ENCODE data around the gene BTRC.
A peak's percentile ranks its signal among the peaks of the same experiment; 100 is the strongest.

Gene BTRC

DNA sequence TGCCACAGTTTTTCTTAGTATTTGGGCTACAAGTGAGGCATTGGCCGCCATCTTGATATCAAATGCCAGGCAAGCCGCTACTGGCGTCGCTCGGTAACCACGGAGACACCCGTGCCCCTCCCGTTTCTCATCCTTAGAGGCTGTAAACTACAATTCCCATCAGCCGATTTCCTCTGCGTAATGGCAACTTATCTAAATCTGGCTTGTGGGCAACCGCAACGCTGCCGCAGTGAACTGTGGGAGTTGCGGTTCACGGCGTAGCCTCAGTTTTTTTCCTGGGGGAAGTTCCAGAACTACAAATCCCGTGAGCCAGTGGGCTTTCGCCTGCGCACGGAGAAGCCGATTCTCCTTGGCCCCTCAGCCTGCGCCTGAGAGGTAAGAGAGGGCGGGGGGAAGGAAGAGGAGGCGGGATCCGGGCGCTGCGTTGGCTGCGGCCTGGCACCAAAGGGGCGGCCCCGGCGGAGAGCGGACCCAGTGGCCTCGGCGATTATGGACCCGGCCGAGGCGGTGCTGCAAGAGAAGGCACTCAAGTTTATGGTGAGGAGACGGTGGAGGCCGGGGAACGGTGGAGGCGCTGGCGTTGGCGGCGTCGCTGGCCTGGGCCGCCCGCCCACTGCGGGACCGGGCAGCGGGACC is at the start of gene BTRC:
Gene BTRC (plus strand): TSS at position 474 of the 636 bp plus-strand sequence. CDS start 16 bp downstream, at position 490.
- H3K4me2 ChIP-seq = peak within 1 kb of the TSS; percentile 96
- peaks cover 41% of the 10 kb centered on the region for H4K20me1 ChIP-seq
- H3K4me1 ChIP-seq = peaks cover 20% of the 10 kb centered on the region
- no peaks in the 10 kb centered on the region for H3K9me3 ChIP-seq
- H3K27ac ChIP-seq = peak within 1 kb of the TSS; percentile 77
- TF ChIP-seq Cebpa-rat (IDR thresholded peaks at IDR 0.05) = no peak
- peak within 1 kb of the TSS; percentile 90 for H3K4me3 ChIP-seq
- peak within 1 kb of the TSS; percentile 90 for H3K9ac ChIP-seq
- no peaks in the 10 kb centered on the region for H3K27me3 ChIP-seq
- H3K36me3 ChIP-seq = peaks cover 3% of the 10 kb centered on the region; the same call in 1 of the 2 replicates

DNA sequence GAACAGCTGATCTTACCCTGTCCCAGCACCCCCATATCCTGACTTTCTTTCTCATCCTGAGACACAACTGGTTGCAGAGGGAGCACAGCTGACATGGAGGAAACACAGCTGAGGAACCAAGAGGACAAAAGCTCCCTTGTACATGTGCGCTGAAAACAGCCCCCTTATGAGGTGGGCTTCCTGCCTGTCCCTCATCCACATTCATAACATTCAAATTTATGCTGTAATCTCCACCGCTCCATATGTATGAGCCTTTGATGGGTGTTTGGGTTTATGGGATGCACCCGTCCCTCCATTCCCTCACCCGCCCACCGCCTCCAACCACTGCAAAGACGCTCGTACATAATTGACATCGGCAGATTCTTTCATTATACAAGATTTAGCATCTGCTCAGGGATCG is 49.6 kb upstream of the BTRC start:
- Histone ChIP-seq H3K9me3 (no peaks in the 10 kb centered on the region), H3K9ac (no peak overlapping the region), H4K20me1 (no peaks in the 10 kb centered on the region), H3K4me3 (no peak overlapping the region), H3K4me2 (no peak overlapping the region), H3K27ac (no peak overlapping the region), H3K36me3 (no peaks in the 10 kb centered on the region), H3K27me3 (no peaks in the 10 kb centered on the region), H3K4me1 (no peaks in the 10 kb centered on the region)
- no peak for TF ChIP-seq Cebpa-rat (IDR thresholded peaks at IDR 0.05)

DNA sequence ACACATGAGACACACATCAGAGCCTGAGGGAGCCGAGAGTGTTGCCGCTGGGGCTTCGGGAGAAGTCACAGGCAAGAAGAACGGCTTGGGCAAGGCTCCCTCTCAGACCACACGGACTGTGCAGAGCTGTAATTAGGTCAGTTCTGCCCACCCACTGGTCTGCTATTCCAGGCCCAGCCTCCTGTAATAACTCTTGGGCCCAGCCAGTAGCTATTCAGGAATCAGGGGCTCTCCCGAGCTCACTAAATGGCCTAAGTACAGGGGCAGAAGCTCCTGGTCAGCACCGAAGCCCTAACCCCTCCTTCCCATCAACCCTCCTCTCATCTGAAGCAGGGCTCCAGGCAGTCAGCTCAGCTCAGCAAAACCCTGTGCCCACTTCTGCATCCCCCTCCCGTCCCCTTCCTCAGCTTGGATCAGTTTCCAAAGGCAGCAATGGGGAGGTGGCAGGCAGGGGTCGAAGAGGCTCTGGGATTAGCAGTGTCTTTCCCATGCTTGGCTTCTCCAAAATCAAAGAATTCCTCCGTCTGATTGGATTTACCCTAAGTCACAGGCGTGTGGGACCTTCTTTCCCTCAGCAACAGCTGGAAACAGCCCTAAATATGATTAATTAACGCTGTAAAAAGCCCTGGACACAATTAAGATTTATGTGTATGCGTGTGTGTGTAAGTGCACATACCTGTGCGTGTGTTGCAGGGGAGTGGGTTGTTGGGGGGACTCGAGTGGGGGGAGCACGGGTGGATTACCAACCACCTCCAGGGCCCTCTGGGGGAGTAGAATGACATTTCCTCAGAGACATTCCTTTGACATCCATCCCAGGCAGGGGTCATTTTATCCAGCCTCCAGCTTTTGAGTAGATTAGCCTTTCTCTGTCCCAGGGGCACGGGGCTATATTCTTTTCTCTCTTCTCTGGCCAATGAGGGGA is 48.4 kb upstream of the BTRC start:
- no peak overlapping the region for H3K4me3 ChIP-seq
- no peak overlapping the region for H3K4me2 ChIP-seq
- peaks cover 5% of the 10 kb centered on the region for H3K27me3 ChIP-seq
- no peaks in the 10 kb centered on the region for H4K20me1 ChIP-seq
- no peaks in the 10 kb centered on the region for H3K36me3 ChIP-seq
- no peaks in the 10 kb centered on the region for H3K9me3 ChIP-seq
- H3K4me1 ChIP-seq = no peaks in the 10 kb centered on the region
- TF ChIP-seq Cebpa-rat (IDR thresholded peaks at IDR 0.05) = no peak
- no peak overlapping the region for H3K27ac ChIP-seq
- no peak overlapping the region for H3K9ac ChIP-seq

DNA sequence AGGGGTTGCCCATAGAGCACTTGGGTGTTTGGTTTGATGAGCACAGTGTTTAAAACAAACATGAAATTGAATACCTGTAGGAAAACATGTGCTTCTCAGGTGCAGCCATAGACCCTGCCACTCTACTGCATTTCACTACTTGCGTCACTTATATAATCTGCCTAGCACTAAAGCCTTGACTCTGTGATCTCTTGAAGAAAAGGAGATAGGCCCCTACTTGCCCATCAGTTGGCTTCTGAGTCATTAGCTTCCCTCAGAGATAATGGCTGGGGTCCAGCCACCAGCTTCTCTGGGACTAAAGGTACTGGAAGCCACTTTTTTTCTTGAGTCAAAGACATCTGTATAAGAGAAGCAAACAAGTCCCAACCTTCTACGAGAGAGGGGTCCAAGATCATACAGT is 45.9 kb upstream of the BTRC start:
- Histone ChIP-seq H3K9me3 (no peaks in the 10 kb centered on the region), H3K4me2 (no peak overlapping the region), H3K4me3 (no peak overlapping the region), H3K27me3 (peaks cover 20% of the 10 kb centered on the region), H3K4me1 (no peaks in the 10 kb centered on the region), H4K20me1 (no peaks in the 10 kb centered on the region), H3K9ac (no peak overlapping the region), H3K27ac (no peak overlapping the region), H3K36me3 (no peaks in the 10 kb centered on the region)
- TF ChIP-seq Cebpa-rat (IDR thresholded peaks at IDR 0.05) = no peak

DNA sequence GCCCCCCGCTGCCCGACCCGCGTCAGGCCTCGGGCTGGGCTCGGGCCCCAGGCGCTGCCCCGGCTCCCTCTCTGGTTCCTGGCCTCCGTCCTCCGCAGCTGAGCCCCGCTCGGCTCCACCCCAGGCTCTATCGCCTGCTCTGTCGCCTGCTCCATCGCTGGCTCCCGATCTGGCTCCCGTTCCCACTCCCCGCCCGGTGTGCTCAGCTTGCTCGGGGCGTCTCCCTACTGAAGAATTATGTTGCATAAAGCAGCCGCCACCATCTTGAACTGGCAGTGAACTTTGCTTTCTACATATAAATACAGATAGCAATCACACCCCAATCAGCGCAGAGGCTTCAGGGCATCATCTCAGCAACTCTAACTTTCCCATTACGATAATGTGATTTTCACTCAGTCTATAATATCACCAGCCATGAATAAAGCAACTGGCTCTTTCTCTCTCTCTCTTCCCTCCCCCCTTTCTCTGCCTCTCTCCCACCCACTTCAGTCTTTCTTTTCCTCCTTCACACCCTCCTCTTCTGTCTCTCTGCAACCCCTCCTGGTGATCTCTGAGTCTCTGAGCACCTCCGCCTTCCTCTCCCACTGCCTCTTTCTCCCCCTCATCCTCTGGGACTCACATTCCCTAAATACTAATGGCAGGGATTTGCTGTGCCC is 43.3 kb upstream of the BTRC start:
- Histone ChIP-seq H3K9me3 (no peaks in the 10 kb centered on the region), H3K27ac (no peak overlapping the region), H3K9ac (no peak overlapping the region), H4K20me1 (no peaks in the 10 kb centered on the region), H3K4me3 (no peak overlapping the region), H3K4me1 (no peaks in the 10 kb centered on the region), H3K4me2 (no peak overlapping the region), H3K27me3 (peaks cover 20% of the 10 kb centered on the region), H3K36me3 (no peaks in the 10 kb centered on the region)
- no peak for TF ChIP-seq Cebpa-rat (IDR thresholded peaks at IDR 0.05)

DNA sequence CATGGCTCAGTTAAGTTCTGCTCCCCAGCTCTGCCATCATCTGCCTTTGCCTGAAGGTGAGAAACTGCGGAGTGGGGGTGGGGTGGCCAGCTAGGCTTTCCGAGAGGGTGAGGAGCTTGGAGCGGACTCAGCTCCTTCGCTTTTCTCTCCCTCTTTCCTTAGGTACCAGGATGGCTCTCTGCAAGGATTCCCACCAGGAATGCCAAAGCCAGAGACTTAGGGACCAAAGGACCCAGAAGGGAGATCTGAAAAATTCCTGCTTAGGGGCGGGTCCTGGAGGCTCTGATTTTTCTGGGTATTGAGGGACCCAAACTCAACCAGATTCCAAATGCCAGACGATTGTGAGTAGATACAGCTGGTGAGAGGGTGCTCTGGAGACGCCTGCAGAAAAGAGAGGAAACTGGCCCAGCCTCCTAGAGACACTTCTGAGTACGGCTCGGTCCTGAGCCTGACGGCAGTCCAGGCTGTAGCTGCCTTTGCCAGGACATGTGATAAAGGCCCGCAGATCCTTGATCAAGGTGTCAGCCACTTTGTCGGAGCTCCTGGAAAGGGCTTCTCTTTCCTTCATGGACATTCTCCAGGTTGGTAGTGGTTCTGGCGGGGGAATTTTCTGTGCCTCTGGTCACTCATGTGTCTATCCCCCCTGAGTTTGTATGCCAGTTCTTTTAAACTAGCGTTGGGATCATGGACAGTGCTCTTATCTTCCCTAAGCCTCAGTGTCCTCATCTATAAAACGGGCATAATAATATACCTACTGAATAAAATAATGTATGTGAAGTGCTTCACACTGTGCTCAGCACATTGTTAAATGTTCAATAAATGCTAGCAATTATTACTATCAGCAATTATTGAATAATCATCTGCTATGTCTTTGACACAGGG is 42.5 kb upstream of the BTRC start:
- Histone ChIP-seq H3K9me3 (no peaks in the 10 kb centered on the region), H3K27ac (no peak overlapping the region), H3K4me2 (no peak overlapping the region), H3K27me3 (peaks cover 20% of the 10 kb centered on the region), H3K36me3 (no peaks in the 10 kb centered on the region), H4K20me1 (no peaks in the 10 kb centered on the region), H3K9ac (no peak overlapping the region), H3K4me1 (no peaks in the 10 kb centered on the region), H3K4me3 (no peak overlapping the region)
- no peak for TF ChIP-seq Cebpa-rat (IDR thresholded peaks at IDR 0.05)

DNA sequence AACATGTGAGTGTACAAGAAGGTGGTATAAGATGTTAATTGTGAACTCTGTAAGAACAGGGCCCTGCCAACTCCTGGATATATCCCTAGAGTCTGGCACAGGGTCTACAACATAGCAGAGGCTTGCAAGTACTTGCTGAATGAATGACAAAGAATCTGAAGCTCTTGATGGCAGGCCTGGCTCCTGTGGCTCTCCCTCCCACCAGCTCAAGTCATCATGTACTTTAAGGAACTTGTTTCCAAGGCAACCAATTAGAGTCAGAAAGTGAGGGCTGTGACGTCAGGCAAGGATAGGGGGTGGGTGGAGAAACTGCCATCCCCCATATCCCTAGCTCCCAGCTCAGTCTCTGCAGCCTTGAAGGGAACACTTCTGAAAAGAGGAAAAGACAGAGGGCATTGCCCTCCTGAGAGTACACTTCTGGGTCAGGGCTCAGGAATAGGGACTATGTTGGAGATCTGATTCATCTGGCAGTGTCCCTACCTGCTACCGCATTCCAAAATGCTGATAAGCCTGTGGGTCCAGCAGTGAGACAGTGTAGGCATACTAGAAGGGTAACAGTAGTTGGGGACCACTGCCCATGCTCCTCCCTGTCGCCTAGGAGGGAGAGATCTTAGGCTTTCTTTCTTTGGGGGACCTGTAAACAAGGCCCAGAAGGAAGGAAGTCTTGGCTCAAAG is 34.6 kb upstream of the BTRC start:
- H3K9me3 ChIP-seq = no peaks in the 10 kb centered on the region
- H3K4me2 ChIP-seq = no peak overlapping the region
- no peaks in the 10 kb centered on the region for H3K27me3 ChIP-seq
- H3K4me1 ChIP-seq = no peaks in the 10 kb centered on the region
- no peak for TF ChIP-seq Cebpa-rat (IDR thresholded peaks at IDR 0.05)
- H3K9ac ChIP-seq = no peak overlapping the region
- no peak overlapping the region for H3K4me3 ChIP-seq
- H3K27ac ChIP-seq = no peak overlapping the region
- no peaks in the 10 kb centered on the region for H3K36me3 ChIP-seq
- H4K20me1 ChIP-seq = no peaks in the 10 kb centered on the region

DNA sequence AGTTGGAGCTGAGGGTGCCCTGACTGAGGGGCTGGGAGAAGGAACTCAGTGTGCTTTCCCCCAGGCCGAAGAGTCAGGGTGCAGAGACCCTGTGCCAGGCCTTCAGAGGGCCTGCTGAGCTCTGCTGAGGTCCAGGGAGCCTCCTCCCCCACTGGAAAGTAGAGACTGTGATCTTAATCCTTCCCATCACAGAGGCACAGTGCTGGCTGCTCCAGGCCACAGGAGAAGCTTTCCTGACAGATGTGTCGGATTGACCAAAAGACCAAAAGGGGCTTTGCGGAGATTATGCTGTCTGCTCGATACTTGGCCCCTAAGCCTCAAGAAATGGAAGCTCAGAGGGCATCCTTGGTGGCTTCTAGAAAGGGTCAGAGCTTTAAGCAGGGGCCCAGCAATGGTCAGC is 32.9 kb upstream of the BTRC start:
- no peaks in the 10 kb centered on the region for H4K20me1 ChIP-seq
- H3K27me3 ChIP-seq = no peaks in the 10 kb centered on the region
- no peaks in the 10 kb centered on the region for H3K9me3 ChIP-seq
- no peak for TF ChIP-seq Cebpa-rat (IDR thresholded peaks at IDR 0.05)
- no peak overlapping the region for H3K9ac ChIP-seq
- no peaks in the 10 kb centered on the region for H3K4me1 ChIP-seq
- no peak overlapping the region for H3K4me3 ChIP-seq
- H3K4me2 ChIP-seq = no peak overlapping the region
- H3K36me3 ChIP-seq = no peaks in the 10 kb centered on the region
- H3K27ac ChIP-seq = no peak overlapping the region

Measured in BLaER1 (cell line).